ENCODE data around the gene USP34.

USP34 gene

DNA sequence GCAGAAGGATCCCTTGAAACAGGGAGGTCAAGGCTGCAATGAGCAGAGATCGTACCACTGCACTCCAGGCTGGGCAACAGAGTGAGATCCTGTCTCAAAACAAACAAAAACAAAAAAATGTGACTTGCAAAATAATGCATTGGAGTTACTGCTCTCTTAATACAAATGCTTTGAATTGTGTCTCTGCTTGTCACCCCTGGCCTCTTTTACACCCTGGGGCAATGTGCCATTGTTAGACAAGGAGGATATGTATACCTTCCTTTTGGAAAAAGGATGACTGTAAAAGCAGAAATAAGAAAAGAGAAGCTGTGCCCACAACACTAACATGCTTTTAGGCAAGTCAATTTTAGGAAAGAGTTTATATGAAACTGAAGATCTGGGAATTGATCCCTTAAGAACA lies 329.7 kb downstream of the USP34 start:
- Histone ChIP-seq H3K27ac (ENCODE audit: low read depth, low read length) (no peak overlapping the region), H3K4me3 (ENCODE audit: insufficient read depth, low read length, poor library complexity, severe bottlenecking) (no peak overlapping the region), H3K27me3 (ENCODE audit: low read length) (no peaks in the 10 kb centered on the region), H3K9me3 (ENCODE audit: insufficient read depth, low read length) (no peaks in the 10 kb centered on the region), H4K20me1 (ENCODE audit: low read depth, low read length) (no peaks in the 10 kb centered on the region), H3K9me2 (replicated peaks; ENCODE audit: insufficient read depth, low read length) (no peaks in the 10 kb centered on the region), H3K79me2 (ENCODE audit: insufficient read depth, low read length) (peaks cover 8% of the 10 kb centered on the region), H3K4me2 (ENCODE audit: low read depth, low read length, poor library complexity, severe bottlenecking) (no peak overlapping the region), H3K9ac (ENCODE audit: low read length) (no peak overlapping the region), H2AFZ (ENCODE audit: low read depth, low read length, severe bottlenecking) (no peak overlapping the region), H3K36me3 (ENCODE audit: low read length) (no peaks in the 10 kb centered on the region), H3F3A (ENCODE audit: insufficient read depth) (peaks cover 14% of the 10 kb centered on the region)
- TF ChIP-seq, protein P1, sequence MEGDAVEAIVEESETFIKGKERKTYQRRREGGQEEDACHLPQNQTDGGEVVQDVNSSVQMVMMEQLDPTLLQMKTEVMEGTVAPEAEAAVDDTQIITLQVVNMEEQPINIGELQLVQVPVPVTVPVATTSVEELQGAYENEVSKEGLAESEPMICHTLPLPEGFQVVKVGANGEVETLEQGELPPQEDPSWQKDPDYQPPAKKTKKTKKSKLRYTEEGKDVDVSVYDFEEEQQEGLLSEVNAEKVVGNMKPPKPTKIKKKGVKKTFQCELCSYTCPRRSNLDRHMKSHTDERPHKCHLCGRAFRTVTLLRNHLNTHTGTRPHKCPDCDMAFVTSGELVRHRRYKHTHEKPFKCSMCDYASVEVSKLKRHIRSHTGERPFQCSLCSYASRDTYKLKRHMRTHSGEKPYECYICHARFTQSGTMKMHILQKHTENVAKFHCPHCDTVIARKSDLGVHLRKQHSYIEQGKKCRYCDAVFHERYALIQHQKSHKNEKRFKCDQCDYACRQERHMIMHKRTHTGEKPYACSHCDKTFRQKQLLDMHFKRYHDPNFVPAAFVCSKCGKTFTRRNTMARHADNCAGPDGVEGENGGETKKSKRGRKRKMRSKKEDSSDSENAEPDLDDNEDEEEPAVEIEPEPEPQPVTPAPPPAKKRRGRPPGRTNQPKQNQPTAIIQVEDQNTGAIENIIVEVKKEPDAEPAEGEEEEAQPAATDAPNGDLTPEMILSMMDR (IDR thresholded peaks at IDR 0.05; ENCODE audit: insufficient read depth, low read length, poor library complexity, severe bottlenecking) = no peak

DNA sequence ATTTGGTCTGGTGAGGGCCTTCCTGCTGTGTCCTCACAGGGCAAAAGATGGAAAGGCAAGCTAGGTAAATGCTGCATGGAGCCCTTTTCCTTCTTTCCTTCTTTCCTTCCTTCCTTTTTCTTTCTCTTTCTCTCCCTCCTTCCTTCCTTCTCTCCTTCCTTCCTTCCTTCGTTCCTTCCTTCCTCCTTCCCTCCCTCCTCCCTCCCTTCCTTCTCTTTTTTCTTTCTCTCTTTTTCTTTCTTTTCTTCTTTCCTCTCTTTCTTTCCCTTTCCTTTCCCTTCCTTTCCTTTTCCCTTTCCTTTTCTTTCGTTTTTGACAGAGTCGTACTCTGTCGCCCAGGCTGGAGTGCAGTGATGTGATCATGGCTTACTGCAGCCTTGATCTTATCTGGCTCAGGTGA lies 332.0 kb downstream of the USP34 start:
- no peaks in the 10 kb centered on the region for H3K79me2 ChIP-seq (ENCODE audit: insufficient read depth, low read length)
- no peak for TF ChIP-seq EZH2phosphoT487 (conservative IDR thresholded peaks at IDR 0.05; ENCODE audit: low read length)
- TF ChIP-seq, protein P1 (IDR thresholded peaks at IDR 0.05; ENCODE audit: insufficient read depth, low read length, poor library complexity, severe bottlenecking) = no peak
- no peak overlapping the region for H3K4me2 ChIP-seq (ENCODE audit: low read depth, low read length, poor library complexity, severe bottlenecking)
- H3K27ac ChIP-seq (ENCODE audit: low read depth, low read length) = no peak overlapping the region
- peaks cover 12% of the 10 kb centered on the region; the same call in 1 of the 2 replicates for H3F3A ChIP-seq (ENCODE audit: insufficient read depth)
- H3K9me2 ChIP-seq (replicated peaks; ENCODE audit: insufficient read depth, low read length) = no peaks in the 10 kb centered on the region
- no peaks in the 10 kb centered on the region for H3K9me3 ChIP-seq (ENCODE audit: insufficient read depth, low read length)
- no peak overlapping the region for H2AFZ ChIP-seq (ENCODE audit: low read depth, low read length, severe bottlenecking)
- no peak overlapping the region for H3K4me3 ChIP-seq (ENCODE audit: insufficient read depth, low read length, poor library complexity, severe bottlenecking)
- no peaks in the 10 kb centered on the region for H4K20me1 ChIP-seq (ENCODE audit: low read depth, low read length)
- H3K36me3 ChIP-seq (ENCODE audit: low read length) = no peaks in the 10 kb centered on the region
- no peaks in the 10 kb centered on the region for H3K27me3 ChIP-seq (ENCODE audit: low read length)
- H3K9ac ChIP-seq (ENCODE audit: low read length) = no peak overlapping the region

All from SU-DHL-6 (cell line).